PC-9 (cell line): ENCODE results near the gene SDF2L1. TPM values are rescaled to one million over a fixed set of nuclear protein-coding genes. Genes with fewer than 3 reads are reported as not detected.

Source experiments
- BruUV-seq: library from RNA; stranded (reverse); fragments of 400-500 nt; replicated peaks from 2 replicates; lab custom pipeline; 2021; lab: Mats Ljungman, UMichigan
- CTCF ChIA-PET: fragments of 300-600 bp; sonication (Branson Sonifier 250); formaldehyde crosslinking; loops from one replicate; lab custom pipeline; 2022; ENCODE audit warnings: antibody characterized with exemption; lab: Charles Lee
- POLR2A ChIA-PET: fragments of 300-600 bp; sonication (Branson Sonifier 250); formaldehyde crosslinking; loops from one replicate; lab custom pipeline; 2022; ENCODE audit warnings: antibody characterized with exemption; ENCODE audit not compliant: unreplicated experiment; lab: Charles Lee
- DNase-seq, 2 experiments: peaks; one replicate each; pipeline versions ENCODE4 v3.0.0 to v3.0.0-alpha.2; 2015 to 2022; ENCODE audit warnings: mixed read lengths in 1 of 2
- H2AFZ ChIP-seq: fragments of 200-600 bp; sonication (generic); 2 replicates; pipeline ENCODE4 v1.8.1; 2017; ENCODE audit warnings: antibody characterized with exemption
- H3F3A ChIP-seq: fragments of 200-600 bp; sonication (generic); 2 replicates; pipeline ENCODE4 v1.8.1; 2017; ENCODE audit warnings: antibody characterized with exemption, mild to moderate bottlenecking, low read depth; ENCODE audit not compliant: insufficient read depth
- H3K27ac ChIP-seq: fragments of 200-600 bp; sonication (generic); 2 replicates; pipeline ENCODE4 v1.6.1; 2016; ENCODE audit warnings: mixed run types
- H3K27me3 ChIP-seq: fragments of 200-600 bp; sonication (generic); 2 replicates; pipeline ENCODE4 v1.6.1; 2016; ENCODE audit warnings: low read depth, mixed run types; ENCODE audit not compliant: insufficient read depth
- H3K36me3 ChIP-seq: fragments of 200-600 bp; sonication (generic); 2 replicates; pipeline ENCODE4 v1.6.1; 2016; ENCODE audit warnings: low read depth, mixed run types
- H3K4me1 ChIP-seq: fragments of 200-600 bp; sonication (generic); replicated peaks from 2 replicates; pipeline ENCODE4 v1.6.1; 2016; ENCODE audit warnings: mixed run types; ENCODE audit not compliant: insufficient read depth
- H3K4me2 ChIP-seq: fragments of 200-600 bp; sonication (generic); 2 replicates; pipeline ENCODE4 v1.6.1; 2017; ENCODE audit warnings: mixed run types
- H3K4me3 ChIP-seq: fragments of 200-600 bp; sonication (generic); 2 replicates; pipeline ENCODE4 v1.6.1; 2016; ENCODE audit warnings: mixed run types
- H3K79me2 ChIP-seq: fragments of 200-600 bp; sonication (generic); 2 replicates; pipeline ENCODE4 v1.6.1; 2017; ENCODE audit warnings: low read depth, mixed run types
- H3K9me2 ChIP-seq: fragments of 200-600 bp; sonication (generic); 2 replicates; pipeline ENCODE4 v1.8.1; 2017; ENCODE audit warnings: mild to moderate bottlenecking; ENCODE audit not compliant: insufficient read depth
- H3K9me3 ChIP-seq: fragments of 200-600 bp; sonication (generic); 2 replicates; pipeline ENCODE4 v1.8.1; 2016; ENCODE audit warnings: low read depth; ENCODE audit not compliant: insufficient read depth
- H4K20me1 ChIP-seq: fragments of 200-600 bp; sonication (generic); 2 replicates; pipeline ENCODE4 v1.8.1; 2017; ENCODE audit not compliant: insufficient read depth
- CTCF ChIP-seq: fragments of 200-600 bp; sonication (generic); conservative IDR thresholded peaks from 2 replicates; pipeline ENCODE4 v1.6.1; 2017; ENCODE audit warnings: mixed run types, antibody characterized with exemption, mild to moderate bottlenecking, moderate library complexity
- EZH2 ChIP-seq: fragments of 200-600 bp; sonication (generic); IDR thresholded peaks from 2 replicates; pipeline ENCODE4 v1.8.0; 2017; ENCODE audit warnings: antibody characterized with exemption, low read depth
- intact Hi-C: fragments of 100-400 bp; cut with micrococcal nuclease; formaldehyde crosslinking; loops from one replicate; pipeline ENCODE4 v1.10.0; 2022; ENCODE audit not compliant: unreplicated experiment
- total RNA-seq: library from RNA; stranded (reverse); gene quantifications from 2 replicates; pipeline ENCODE4 v1.2.3, GENCODE V29; 2021

SDF2L1 gene
- total RNA-seq, 1 experiment from 2014 or later: 22.5 TPM

GRCh38 chr22:21626735-21627469 lies 15.2 kb upstream of the SDF2L1 start:
- TF ChIP-seq EZH2 (no peak), CTCF (no peak)
- H2AFZ ChIP-seq: no peak overlapping the region
- H3K27ac ChIP-seq: no peak overlapping the region
- intact Hi-C loops: no loop called here
- H3K4me3 ChIP-seq: no peak overlapping the region
- H3K9me3 ChIP-seq: no peaks in the 10 kb centered on the region
- CTCF ChIA-PET: interaction anchor here (0.5 to 1.2 kb wide), 2 partner anchors 15 to 173 kb away, joined by 4 read pairs; partner anchors contain the start of gene SDF2L1
- H4K20me1 ChIP-seq: peaks cover 41% of the 10 kb centered on the region
- no peak for DNase-seq
- H3K36me3 ChIP-seq: no peaks in the 10 kb centered on the region
- peaks cover 7% of the 10 kb centered on the region; the same call in 1 of the 2 replicates for H3K4me1 ChIP-seq
- BruUV-seq: no TSS peak
- peaks cover 43% of the 10 kb centered on the region for H3F3A ChIP-seq
- peaks cover 36% of the 10 kb centered on the region for H3K79me2 ChIP-seq
- no peaks in the 10 kb centered on the region for H3K9me2 ChIP-seq
- POLR2A ChIA-PET: interaction anchor here (0.6 kb wide), 1 partner anchor 459 kb away, joined by 3 read pairs; no protein-coding TSS in a partner anchor
- H3K4me2 ChIP-seq: no peak overlapping the region
- H3K27me3 ChIP-seq: no peaks in the 10 kb centered on the region

DNA sequence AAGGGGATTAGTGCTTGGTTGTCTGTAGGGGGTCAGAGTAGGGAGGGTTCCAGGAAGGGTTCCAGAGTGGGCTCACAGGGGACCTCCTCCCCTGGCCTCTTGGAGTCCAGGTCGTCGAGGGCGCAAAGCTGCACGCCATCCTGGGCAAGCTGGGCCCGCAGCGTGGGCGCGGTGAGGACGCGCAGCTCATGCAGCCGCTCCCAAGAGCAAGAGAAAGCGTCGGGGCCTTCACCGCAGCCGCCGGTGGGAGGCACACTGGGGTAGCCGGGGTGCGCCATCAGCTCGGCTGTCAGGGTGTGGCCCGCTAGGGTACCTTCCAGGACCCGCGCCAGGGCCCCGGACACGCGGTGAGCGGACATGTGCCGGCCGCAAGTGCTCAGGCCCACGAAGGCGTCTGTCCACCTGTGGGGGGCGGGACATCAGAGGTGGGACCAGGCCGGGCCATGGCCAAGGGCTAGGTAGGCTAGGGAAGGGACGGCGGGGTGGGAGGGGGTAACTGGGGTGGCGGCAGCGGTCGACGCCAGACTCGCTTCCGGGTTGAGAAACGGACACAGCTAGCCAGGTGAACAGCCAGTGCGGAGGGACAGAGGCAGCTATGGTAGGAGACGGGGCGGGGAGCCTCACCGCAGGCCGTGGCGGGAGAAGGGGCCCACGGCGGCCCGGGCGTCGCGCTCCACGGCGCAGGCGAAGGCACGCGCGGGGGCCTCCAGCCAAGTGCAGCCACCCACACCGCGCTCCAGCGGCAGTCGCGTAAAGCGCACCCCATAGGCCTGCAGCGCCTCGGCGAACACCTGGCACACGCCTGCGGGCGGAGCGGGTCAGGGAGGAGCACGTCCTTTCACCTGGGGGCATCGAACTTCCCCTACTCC lies 13.5 kb upstream of the SDF2L1 start:
- Histone ChIP-seq H3F3A (peaks cover 32% of the 10 kb centered on the region; the same call in 1 of the 2 replicates), H3K27me3 (no peaks in the 10 kb centered on the region), H2AFZ (no peak overlapping the region), H3K9me2 (no peaks in the 10 kb centered on the region), H3K9me3 (no peaks in the 10 kb centered on the region), H3K4me2 (peak overlapping the region; percentile 76), H3K36me3 (no peaks in the 10 kb centered on the region), H3K79me2 (peaks cover 36% of the 10 kb centered on the region), H4K20me1 (peaks cover 29% of the 10 kb centered on the region), H3K4me3 (peak overlapping the region; percentile 80), H3K4me1 (peaks cover 7% of the 10 kb centered on the region; the same call in 1 of the 2 replicates), H3K27ac (no peak overlapping the region)
- no peak for TF ChIP-seq CTCF
- no peak for TF ChIP-seq EZH2
- POLR2A ChIA-PET: interaction anchor here (0.6 to 0.7 kb wide), 5 partner anchors 14 to 637 kb away, joined by 3 to 5 read pairs (median 4); partner anchors contain the start of gene SDF2L1
- DNase-seq: no peak
- CTCF ChIA-PET: interaction anchor here (0.6 to 2.2 kb wide), 4 partner anchors 13 to 54 kb away, joined by 3 to 12 read pairs (median 6); partner anchors contain the start of gene SDF2L1
- BruUV-seq: no TSS peak
- intact Hi-C loops: no loop called here
